GM18526 (cell line): ENCODE results near the gene MZT1.

Experiments
- POLR2A ChIP-seq: IDR thresholded peaks from 3 replicates; pipeline ENCODE4 v1.6.1; 2011; ENCODE audit not compliant: insufficient read length; ENCODE audit errors: extremely low read depth

MZT1 gene

GRCh38 chr13:72727417-72728289 is at the start of gene MZT1, which contains the start of gene BORA:
MZT1 (minus strand) TSS chr13:72727629; CDS start chr13:72727602, 27 bp downstream.
BORA (plus strand) TSS chr13:72727923; CDS start chr13:72728941, 1,018 bp downstream.
- TF ChIP-seq POLR2A: peak; percentile 65

- no peak for TF ChIP-seq POLR2A
Observed at GRCh38 chr13:72774019-72774418, 46.6 kb upstream of the MZT1 start.

GRCh38 chr13:72763411-72763810 is 36.0 kb upstream of the MZT1 start:
- no peak for TF ChIP-seq POLR2A

- no peak for TF ChIP-seq POLR2A
Observed at GRCh38 chr13:72760189-72760588, 32.8 kb upstream of the MZT1 start.

- TF ChIP-seq POLR2A: no peak
Observed at GRCh38 chr13:72757792-72758535, 30.5 kb upstream of the MZT1 start.

- no peak for TF ChIP-seq POLR2A
Observed at GRCh38 chr13:72754111-72754510, 26.7 kb upstream of the MZT1 start.

GRCh38 chr13:72751220-72751619 is 23.8 kb upstream of the MZT1 start:
- TF ChIP-seq POLR2A: no peak

- TF ChIP-seq POLR2A: no peak
Observed at GRCh38 chr13:72745260-72745659, 17.8 kb upstream of the MZT1 start.

GRCh38 chr13:72740015-72740414 is 12.6 kb upstream of the MZT1 start:
- no peak for TF ChIP-seq POLR2A

- TF ChIP-seq POLR2A: no peak
Observed at GRCh38 chr13:72737033-72737432, 9.6 kb upstream of the MZT1 start.

GRCh38 chr13:72728290-72728605 is 819 bp upstream of the MZT1 start:
- no peak for TF ChIP-seq POLR2A

- TF ChIP-seq POLR2A: no peak
Observed at GRCh38 chr13:72726726-72727416, 558 bp downstream of the MZT1 start.

- TF ChIP-seq POLR2A: no peak
Observed at GRCh38 chr13:72716776-72717175, 10.7 kb downstream of the MZT1 start.

GRCh38 chr13:72700509-72700908 is 26.9 kb downstream of the MZT1 start:
- TF ChIP-seq POLR2A: no peak

- no peak for TF ChIP-seq POLR2A
Observed at GRCh38 chr13:72698164-72698563, 29.3 kb downstream of the MZT1 start.

GRCh38 chr13:72696579-72696978 is 30.9 kb downstream of the MZT1 start:
- no peak for TF ChIP-seq POLR2A

- no peak for TF ChIP-seq POLR2A
Observed at GRCh38 chr13:72694314-72694713, 33.1 kb downstream of the MZT1 start.
